CD14-positive monocyte (primary cell): ENCODE data around the gene PTPRN. TPM values are rescaled to one million over a fixed set of nuclear protein-coding genes. Genes with fewer than 3 reads are reported as not detected.

Source experiments
- DNase-seq, 3 donors: peaks; one replicate each; pipeline ENCODE4 v3.0.0-alpha.2; 2011 to 2022
- H2AFZ ChIP-seq: 2 replicates; pipeline ENCODE4 v1.6.0; 2012; ENCODE audit warnings: mild to moderate bottlenecking, low read depth, low read length, inconsistent platforms; ENCODE audit not compliant: insufficient read depth, poor library complexity, severe bottlenecking
- H3K27ac ChIP-seq, 2 donors: 1 replicate in 1 of 2; 2 replicates in 1 of 2; pipeline ENCODE4 v1.5.1; 2012 to 2013; ENCODE audit warnings: low read length in 2 of 2, control low read depth in 1 of 2, inconsistent platforms in 1 of 2, low read depth in 1 of 2, mild to moderate bottlenecking in 1 of 2
- H3K27me3 ChIP-seq, 2 donors: one replicate each; pipeline versions ENCODE4 v1.6.0 to v1.6.1; 2011 to 2013; ENCODE audit warnings: low read length in 2 of 2; ENCODE audit not compliant: control insufficient read depth in 2 of 2, insufficient read depth in 2 of 2
- H3K36me3 ChIP-seq, 2 donors: replicated peaks in 1 of 2; 1 replicate in 1 of 2; 2 replicates in 1 of 2; pipeline versions ENCODE4 v1.5.1 to v1.6.1; 2012 to 2013; ENCODE audit warnings: low read length in 2 of 2, control low read depth in 1 of 2, inconsistent platforms in 1 of 2, mild to moderate bottlenecking in 1 of 2; ENCODE audit not compliant: insufficient read depth in 2 of 2, control insufficient read depth in 1 of 2
- H3K4me1 ChIP-seq, 2 donors: 1 replicate in 1 of 2; 2 replicates in 1 of 2; pipeline versions ENCODE4 v1.5.1 to v1.6.1; 2012 to 2013; ENCODE audit warnings: low read length in 2 of 2, control low read depth in 1 of 2, inconsistent platforms in 1 of 2, mild to moderate bottlenecking in 1 of 2, moderate library complexity in 1 of 2; ENCODE audit not compliant: insufficient read depth in 2 of 2, control insufficient read depth in 1 of 2
- H3K4me2 ChIP-seq: replicated peaks from 2 replicates; pipeline ENCODE3; 2012; ENCODE audit warnings: low read length, moderate library complexity, mild to moderate bottlenecking; ENCODE audit not compliant: poor library complexity, severe bottlenecking; ENCODE audit errors: extremely low read depth
- H3K4me3 ChIP-seq, 3 experiments: fragments of 200-600 bp in 1 of 3; sonication (generic) in 1 of 3; replicated peaks in 1 of 3; 1 replicate in 2 of 3; 2 replicates in 1 of 3; pipeline ENCODE4 v1.5.1; 2011 to 2013; ENCODE audit warnings: low read length in 3 of 3, mild to moderate bottlenecking in 3 of 3, control low read depth in 2 of 3, low read depth in 2 of 3, inconsistent platforms in 1 of 3, moderate library complexity in 1 of 3
- H3K79me2 ChIP-seq: 2 replicates; pipeline ENCODE4 v1.6.0; 2012; ENCODE audit warnings: mild to moderate bottlenecking, control low read depth, inconsistent platforms, low read length, moderate library complexity; ENCODE audit not compliant: insufficient read depth
- H3K9ac ChIP-seq: 2 replicates; pipeline ENCODE4 v1.6.0; 2017; ENCODE audit warnings: low read length, mild to moderate bottlenecking; ENCODE audit not compliant: insufficient read depth, poor library complexity, severe bottlenecking
- H3K9me3 ChIP-seq, 2 donors: replicated peaks in 1 of 2; 1 replicate in 1 of 2; 2 replicates in 1 of 2; pipeline versions ENCODE4 v1.5.1 to v1.6.1; 2012 to 2013; ENCODE audit warnings: low read length in 2 of 2, control low read depth in 1 of 2; ENCODE audit not compliant: control insufficient read depth in 1 of 2, insufficient read depth in 1 of 2
- H4K20me1 ChIP-seq: 2 replicates; pipeline ENCODE4 v1.6.0; 2012; ENCODE audit warnings: mild to moderate bottlenecking, low read length, control low read depth, moderate library complexity; ENCODE audit not compliant: insufficient read depth
- H3K27ac Mint-ChIP-seq, 7 donors: one replicate each; pipeline ENCODE4 v1.8.0; 2020; ENCODE audit warnings: mild to moderate bottlenecking in 7 of 7, mixed read lengths in 7 of 7, moderate library complexity in 6 of 7, inconsistent platforms in 2 of 7
- H3K27me3 Mint-ChIP-seq, 3 donors: one replicate each; pipeline ENCODE4 v1.8.0; 2021 to 2022; ENCODE audit warnings: low read depth in 3 of 3, mild to moderate bottlenecking in 3 of 3, mixed read lengths in 3 of 3, moderate library complexity in 3 of 3, inconsistent platforms in 1 of 3
- H3K36me3 Mint-ChIP-seq, 2 donors: one replicate each; pipeline ENCODE4 v1.8.0; 2020; ENCODE audit warnings: mixed read lengths in 2 of 2, inconsistent platforms in 1 of 2, mild to moderate bottlenecking in 1 of 2
- H3K4me1 Mint-ChIP-seq: one replicate; pipeline ENCODE4 v1.8.0; 2020; ENCODE audit warnings: mild to moderate bottlenecking, mixed read lengths
- H3K4me3 Mint-ChIP-seq, 2 donors: one replicate each; pipeline ENCODE4 v1.8.0; 2020; ENCODE audit warnings: mild to moderate bottlenecking in 2 of 2, mixed read lengths in 2 of 2, moderate library complexity in 1 of 2
- H3K9me3 Mint-ChIP-seq, 7 donors: one replicate each; pipeline ENCODE4 v1.8.0; 2020 to 2022; ENCODE audit warnings: mixed read lengths in 7 of 7, mild to moderate bottlenecking in 6 of 7, moderate library complexity in 6 of 7, inconsistent platforms in 2 of 7
- CTCF ChIP-seq: fragments of 200-600 bp; IDR thresholded peaks from one replicate; pipeline ENCODE4 v1.8.0; 2022; ENCODE audit warnings: antibody characterized with exemption, mild to moderate bottlenecking
- WGBS: methylation state at CpG from one replicate; pipeline ENCODE4 v1.1.5; 2013; ENCODE audit warnings: missing lambda C conversion rate; ENCODE audit not compliant: insufficient coverage; 5-methylcytosine and 5-hydroxymethylcytosine counted together
- intact Hi-C, 2 donors: fragments of 100-400 bp; cut with micrococcal nuclease; formaldehyde crosslinking; loops; one replicate each; pipeline versions ENCODE4 v1.15.0 to v1.15.1; 2023
- polyA plus RNA-seq, 3 donors: library from polyadenylated mRNA; depleted of rRNA in 1 of 3; unstranded in 2 of 3; stranded (reverse) in 1 of 3; fragments of 300-500 nt in 2 of 3; fragments of >200 nt in 1 of 3; fragmentation: Illumina TruSeq in 2 of 3; gene quantifications; 1 replicate in 2 of 3; 2 replicates in 1 of 3; pipeline ENCODE4 v1.2.3, GENCODE V29; 2012 to 2021

PTPRN gene
- polyA plus RNA-seq, 3 donors: not detected

GRCh38 chr2:219304223-219304622 lies 5.0 kb downstream of the PTPRN start:
- Histone ChIP-seq H3K4me3 (no peak overlapping the region), H3K27ac (no peak overlapping the region), H2AFZ (no peak overlapping the region), H3K36me3 (no peaks in the 10 kb centered on the region), H3K27me3 (peaks cover 16 to 35% of the 10 kb centered on the region in 2 donors), H3K4me2 (no peak overlapping the region), H3K9ac (no peak overlapping the region), H3K4me1 (no peaks in the 10 kb centered on the region), H3K79me2 (no peaks in the 10 kb centered on the region), H4K20me1 (no peaks in the 10 kb centered on the region), H3K9me3 (peaks cover 0 to 6% of the 10 kb centered on the region in 2 donors)
- Mint-ChIP-seq H3K4me3 (no peak overlapping the region), H3K27me3 (peaks cover 55 to 74% (median 59%) of the 10 kb centered on the region in 3 donors), H3K36me3 (no peaks in the 10 kb centered on the region), H3K4me1 (peaks cover 5% of the 10 kb centered on the region), H3K9me3 (peaks cover 0 to 11% (median 5%) of the 10 kb centered on the region in 7 donors), H3K27ac (no peak overlapping the region)
- intact Hi-C loops: loop anchor here in 1 of 2 donors (10.0 kb wide), 1 partner anchor 249 kb away; no protein-coding TSS in a partner anchor
- no peak for DNase-seq
- no peak for TF ChIP-seq CTCF
- 33% methylated on average over 1 of the region's 2 CpGs for WGBS

- H3K27me3 Mint-ChIP-seq: peaks cover 46 to 67% (median 47%) of the 10 kb centered on the region in 3 donors
- Histone ChIP-seq H3K9ac (no peak overlapping the region), H3K36me3 (no peaks in the 10 kb centered on the region), H3K79me2 (no peaks in the 10 kb centered on the region), H3K4me3 (no peak overlapping the region), H3K27me3 (peaks cover 3 to 25% of the 10 kb centered on the region in 2 donors), H4K20me1 (no peaks in the 10 kb centered on the region), H3K9me3 (no peaks in the 10 kb centered on the region), H3K4me2 (no peak overlapping the region), H2AFZ (no peak overlapping the region), H3K4me1 (no peaks in the 10 kb centered on the region), H3K27ac (no peak overlapping the region)
- no peak overlapping the region for H3K27ac Mint-ChIP-seq
- H3K4me1 Mint-ChIP-seq: peaks cover 2% of the 10 kb centered on the region
- intact Hi-C loops: loop anchor here in 1 of 2 donors (10.0 kb wide), 1 partner anchor 248 kb away; no protein-coding TSS in a partner anchor
- DNase-seq: no peak
- no peak overlapping the region for H3K4me3 Mint-ChIP-seq
- no peaks in the 10 kb centered on the region for H3K36me3 Mint-ChIP-seq
- H3K9me3 Mint-ChIP-seq: peaks cover 0 to 3% (median 0%) of the 10 kb centered on the region in 7 donors
- WGBS: 78% methylated on average over 7 of the region's 11 CpGs
- no peak for TF ChIP-seq CTCF
These were observed 6.7 kb downstream of the PTPRN start for GRCh38 chr2:219302412-219302968.
